HCT116 (cell line): ENCODE data around the gene AACS.

ENCODE experiments used
- ATF3 ChIP-seq: IDR thresholded peaks from 2 replicates; pipeline ENCODE4 v1.6.1; 2012
- POLR2A ChIP-seq: IDR thresholded peaks from 2 replicates; pipeline ENCODE4 v1.7.0; 2011; ENCODE audit warnings: borderline replicate concordance; ENCODE audit not compliant: insufficient read depth, insufficient read length; ENCODE audit errors: extremely low read depth
- POLR2AphosphoS5 ChIP-seq: IDR thresholded peaks from 2 replicates; pipeline ENCODE4 v1.6.1; 2011; ENCODE audit warnings: mild to moderate bottlenecking, low read depth, low read length, moderate library complexity
- RAD21 ChIP-seq: IDR thresholded peaks from 2 replicates; pipeline ENCODE4 v1.6.1; 2012; ENCODE audit warnings: low read depth, mild to moderate bottlenecking
- ZFX ChIP-seq: fragments of 450-650 bp; IDR thresholded peaks from 2 replicates; pipeline ENCODE4 v1.6.1; 2017
- ZNF274 ChIP-seq: fragments of 200-500 bp; sonication (Bioruptor generic); IDR thresholded peaks from 2 replicates; pipeline ENCODE4 v1.6.1; 2014; ENCODE audit warnings: mild to moderate bottlenecking, low read depth, low read length, inconsistent platforms
- TF ChIP-seq, protein P1 (sequence below), 3 experiments: fragments of 200-600 bp in 1 of 3; sonication (generic) in 1 of 3; IDR thresholded peaks in 2 of 3; conservative IDR thresholded peaks in 1 of 3; 2 replicates each; pipeline ENCODE4 v1.5.1; 2012 to 2017; ENCODE audit warnings: low read depth in 2 of 3, low read length in 2 of 3, antibody characterized with exemption in 1 of 3, borderline replicate concordance in 1 of 3, control low read depth in 1 of 3, mild to moderate bottlenecking in 1 of 3, mixed read lengths in 1 of 3, mixed run types in 1 of 3, moderate library complexity in 1 of 3; ENCODE audit not compliant: insufficient read depth in 1 of 3

DNA sequence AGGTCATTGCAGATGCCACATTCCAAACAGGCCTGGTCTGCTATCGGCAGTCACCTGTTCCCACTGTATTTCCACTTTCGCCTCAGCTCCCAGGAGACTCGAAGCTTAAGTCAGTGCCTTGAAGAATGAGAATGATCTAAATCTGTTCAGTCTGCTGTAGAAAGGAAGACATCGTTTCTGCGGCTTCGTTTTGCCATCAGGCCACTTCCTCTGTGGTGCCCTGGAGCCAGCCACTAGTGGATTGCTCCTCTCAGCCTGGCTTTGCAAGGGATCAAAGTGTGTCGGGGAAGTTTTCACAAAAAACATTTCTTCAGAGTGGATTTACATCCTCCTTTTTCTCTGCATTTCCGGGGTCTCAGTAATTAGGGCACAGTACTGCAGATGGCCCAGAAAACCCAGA lies 66.7 kb downstream of the AACS start:
- TF ChIP-seq, protein P1, sequence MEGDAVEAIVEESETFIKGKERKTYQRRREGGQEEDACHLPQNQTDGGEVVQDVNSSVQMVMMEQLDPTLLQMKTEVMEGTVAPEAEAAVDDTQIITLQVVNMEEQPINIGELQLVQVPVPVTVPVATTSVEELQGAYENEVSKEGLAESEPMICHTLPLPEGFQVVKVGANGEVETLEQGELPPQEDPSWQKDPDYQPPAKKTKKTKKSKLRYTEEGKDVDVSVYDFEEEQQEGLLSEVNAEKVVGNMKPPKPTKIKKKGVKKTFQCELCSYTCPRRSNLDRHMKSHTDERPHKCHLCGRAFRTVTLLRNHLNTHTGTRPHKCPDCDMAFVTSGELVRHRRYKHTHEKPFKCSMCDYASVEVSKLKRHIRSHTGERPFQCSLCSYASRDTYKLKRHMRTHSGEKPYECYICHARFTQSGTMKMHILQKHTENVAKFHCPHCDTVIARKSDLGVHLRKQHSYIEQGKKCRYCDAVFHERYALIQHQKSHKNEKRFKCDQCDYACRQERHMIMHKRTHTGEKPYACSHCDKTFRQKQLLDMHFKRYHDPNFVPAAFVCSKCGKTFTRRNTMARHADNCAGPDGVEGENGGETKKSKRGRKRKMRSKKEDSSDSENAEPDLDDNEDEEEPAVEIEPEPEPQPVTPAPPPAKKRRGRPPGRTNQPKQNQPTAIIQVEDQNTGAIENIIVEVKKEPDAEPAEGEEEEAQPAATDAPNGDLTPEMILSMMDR (IDR thresholded peaks at IDR 0.05 in 2 of 3, conservative IDR thresholded peaks at IDR 0.05 in 1 of 3; ENCODE audit: borderline replicate concordance in 1 of 3, insufficient read depth in 1 of 3, low read depth in 2 of 3, low read length in 2 of 3): no peak
- TF ChIP-seq POLR2A (no peak), ZNF274 (no peak), POLR2AphosphoS5 (no peak), RAD21 (no peak), ZFX (no peak), ATF3 (no peak)
